DND-41 (cell line): Measurements from ENCODE around the gene GAPT.

Experiments
- CTCF ChIP-seq: IDR thresholded peaks from 2 replicates; pipeline ENCODE4 v1.5.1; 2012; ENCODE audit warnings: borderline replicate concordance, low read length, moderate library complexity, mild to moderate bottlenecking; ENCODE audit not compliant: poor library complexity, severe bottlenecking; ENCODE audit errors: extremely low read depth
- EZH2 ChIP-seq: IDR thresholded peaks from 3 replicates; pipeline ENCODE4 v1.6.1; 2012; ENCODE audit warnings: borderline replicate concordance, low read depth, mild to moderate bottlenecking, moderate library complexity, low read length, inconsistent platforms; ENCODE audit not compliant: severe bottlenecking

GRCh38 chr5:58493141-58493540 is 1.9 kb downstream of the GAPT start:
- TF ChIP-seq EZH2, result no peak
- TF ChIP-seq CTCF, result no peak
